Fibroblast of skin of scalp (primary cell): ENCODE results near the gene ST3GAL6. TPM values are rescaled to one million over a fixed set of nuclear protein-coding genes. Genes with fewer than 3 reads are reported as not detected.

Experiments used
- DNase-seq: peaks from one replicate; pipeline ENCODE4 v3.0.0-alpha.2; 2013
- polyA plus RNA-seq, 2 experiments: library from polyadenylated mRNA; unstranded; fragments of 120-200 nt; gene quantifications; one replicate each; pipeline ENCODE4 v1.2.1, GENCODE V29; 2013; ENCODE audit not compliant: insufficient read length in 2 of 2

ST3GAL6 gene, protein sequence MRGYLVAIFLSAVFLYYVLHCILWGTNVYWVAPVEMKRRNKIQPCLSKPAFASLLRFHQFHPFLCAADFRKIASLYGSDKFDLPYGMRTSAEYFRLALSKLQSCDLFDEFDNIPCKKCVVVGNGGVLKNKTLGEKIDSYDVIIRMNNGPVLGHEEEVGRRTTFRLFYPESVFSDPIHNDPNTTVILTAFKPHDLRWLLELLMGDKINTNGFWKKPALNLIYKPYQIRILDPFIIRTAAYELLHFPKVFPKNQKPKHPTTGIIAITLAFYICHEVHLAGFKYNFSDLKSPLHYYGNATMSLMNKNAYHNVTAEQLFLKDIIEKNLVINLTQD
- 0.52 TPM for polyA plus RNA-seq (2013, experiment 1 of 2; ENCODE audit: insufficient read length)
- polyA plus RNA-seq (2013, experiment 2 of 2; ENCODE audit: insufficient read length) = 1.0 TPM

DNA sequence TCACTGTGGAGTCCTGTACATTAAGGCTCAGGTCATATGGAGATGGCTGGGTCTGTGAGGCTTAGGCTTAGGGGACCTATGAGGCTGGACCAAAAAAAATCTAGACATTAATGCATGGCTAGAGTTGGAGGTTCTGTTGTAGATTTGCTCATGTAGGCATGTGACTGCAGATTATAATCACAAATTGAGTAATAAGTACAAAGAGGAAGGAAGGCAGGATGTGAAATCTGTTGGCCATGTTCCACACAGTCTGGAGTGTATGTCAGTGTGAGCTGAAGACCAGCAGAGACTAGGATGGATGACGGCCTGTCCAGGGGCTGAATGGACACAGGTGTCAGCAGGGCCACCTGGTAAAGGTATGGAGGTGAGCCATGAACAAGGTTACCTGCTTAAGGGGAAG lies at the start of gene ST3GAL6:
Gene ST3GAL6 (plus strand): TSS at position 265 of the 400 bp plus-strand sequence. CDS start 5,101 bp downstream, outside the sequence.
- DNase-seq = no peak

DNA sequence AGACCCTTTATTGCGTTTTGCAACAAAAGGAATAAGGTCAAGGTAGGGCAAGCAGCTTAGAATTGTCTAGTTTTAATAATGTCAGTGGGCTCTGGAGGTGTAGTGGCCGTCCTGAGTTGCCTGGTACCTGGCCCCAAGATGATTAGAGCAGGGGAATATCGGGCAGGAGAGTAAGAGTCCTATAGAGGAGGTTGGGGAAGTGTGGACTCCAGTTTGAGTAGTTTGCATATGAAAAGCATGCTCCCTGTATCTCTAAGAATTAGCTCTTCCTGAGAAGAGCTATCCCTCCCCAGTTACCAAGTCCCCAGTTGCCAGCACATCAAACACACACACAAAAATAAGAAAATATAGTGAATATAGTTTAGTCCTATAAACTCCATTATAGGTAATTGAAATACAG lies 49.2 kb upstream of the ST3GAL6 start:
- no peak for DNase-seq

DNA sequence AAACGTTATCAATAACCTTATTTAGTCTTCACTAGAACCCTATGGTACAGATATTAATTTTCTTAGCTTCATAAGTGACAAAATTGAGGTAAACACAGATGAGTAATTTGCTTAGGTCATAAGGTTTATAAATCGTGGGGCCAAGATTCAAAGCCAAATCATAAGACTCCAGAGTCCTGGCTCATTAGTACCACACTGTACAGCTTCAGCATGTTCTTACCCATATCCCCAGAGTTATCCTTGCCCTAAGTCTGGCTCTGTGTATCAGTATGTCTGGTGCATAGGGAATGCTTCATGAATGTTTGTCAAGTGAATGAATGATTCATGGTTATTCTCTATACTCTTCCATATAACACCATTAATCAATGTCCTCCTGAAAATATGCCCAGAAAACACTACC lies 45.6 kb upstream of the ST3GAL6 start:
- DNase-seq = no peak

DNA sequence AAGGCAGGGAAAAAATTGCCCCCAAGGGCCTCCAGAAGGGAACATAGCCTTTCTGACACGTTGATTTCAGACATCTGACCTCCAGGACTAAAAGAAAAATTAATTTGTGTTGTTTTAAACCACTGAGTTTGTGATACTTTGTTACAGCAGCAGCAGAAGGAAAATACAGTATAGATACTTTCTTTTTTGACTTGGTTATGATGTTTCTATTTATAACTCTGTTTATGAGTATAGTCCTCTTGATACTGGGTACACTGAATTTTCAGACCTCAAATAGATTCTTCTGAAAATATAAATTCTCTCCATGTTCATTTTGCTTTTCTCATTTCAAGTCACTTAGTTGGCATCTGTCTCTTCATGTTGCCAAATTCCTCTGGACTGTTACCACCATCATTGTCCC lies 44.4 kb upstream of the ST3GAL6 start:
- no peak for DNase-seq

DNA sequence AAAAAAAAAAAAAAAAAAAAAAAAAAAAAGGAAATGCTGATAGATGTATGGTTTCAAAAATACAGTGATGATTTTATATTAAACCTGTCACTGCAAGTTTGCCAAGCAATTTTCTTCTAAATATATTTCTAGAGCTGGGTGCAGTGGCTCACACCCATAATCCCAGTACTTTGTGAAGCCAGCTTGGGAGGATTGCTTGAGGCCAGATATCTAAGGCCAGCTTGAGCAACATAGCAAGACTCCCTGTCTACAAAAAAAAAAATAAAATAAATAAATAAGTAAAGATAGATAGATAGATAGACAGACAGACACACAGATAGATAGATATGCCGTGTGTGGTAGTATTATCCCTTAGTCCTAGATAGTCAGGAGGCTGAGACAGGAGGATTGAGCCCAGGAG lies 41.4 kb upstream of the ST3GAL6 start:
- no peak for DNase-seq

DNA sequence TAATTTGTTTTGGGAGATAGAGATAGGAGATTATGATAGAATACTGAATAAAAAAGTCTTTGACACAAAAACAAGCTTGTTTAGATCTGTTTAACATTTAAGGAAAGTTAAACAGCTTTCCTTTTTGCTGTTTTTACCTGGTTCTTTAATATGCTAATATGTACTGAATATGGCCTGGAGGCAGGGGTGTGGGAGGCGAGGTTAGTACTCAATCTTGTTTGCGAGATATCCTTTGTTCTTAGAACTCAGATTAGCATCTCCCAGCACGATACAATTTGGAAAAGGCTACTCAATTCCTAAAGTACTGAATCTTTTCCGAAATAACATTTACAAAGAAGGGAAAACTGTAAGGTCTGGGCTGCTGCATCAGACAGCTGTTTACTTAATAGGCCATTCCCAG lies 40.8 kb upstream of the ST3GAL6 start:
- DNase-seq = no peak

DNA sequence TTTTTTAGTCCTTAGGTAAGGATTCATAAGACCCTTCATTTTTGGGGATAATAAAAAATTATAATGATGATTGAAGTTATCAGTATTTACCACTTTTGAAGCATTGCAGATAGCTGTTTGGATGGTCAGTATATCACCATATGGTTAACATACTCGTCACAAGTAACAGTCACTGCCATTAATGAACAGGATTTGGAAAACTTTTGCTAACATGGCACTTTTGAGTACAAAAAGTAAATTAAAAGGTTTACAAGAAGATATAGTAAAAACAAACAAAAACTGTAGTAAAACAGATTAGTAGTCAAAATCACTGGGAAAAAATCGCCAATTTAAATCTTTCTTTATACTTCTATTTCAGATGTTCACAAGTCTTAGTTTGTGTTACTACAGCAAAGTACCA lies 37.8 kb upstream of the ST3GAL6 start:
- DNase-seq = no peak

DNA sequence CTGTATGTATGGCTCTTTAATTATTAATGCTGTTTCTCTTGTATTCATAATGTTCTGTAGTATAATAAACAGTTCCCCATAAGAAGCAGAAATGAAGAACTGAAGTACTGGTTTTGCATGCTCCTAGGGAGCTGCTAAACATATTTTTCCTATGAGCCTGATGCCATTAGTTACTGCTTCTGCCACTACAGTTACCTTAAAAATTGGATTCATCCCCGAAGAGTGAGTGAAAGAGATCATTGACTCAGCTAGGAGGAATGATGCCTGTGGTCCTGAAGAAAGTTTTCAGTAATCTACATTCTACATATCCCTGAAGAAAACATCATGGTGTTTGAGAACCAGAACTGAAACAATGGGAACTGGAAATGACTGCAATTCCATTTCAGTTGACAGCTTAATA lies 37.1 kb upstream of the ST3GAL6 start:
- peak; percentile 33 for DNase-seq

DNA sequence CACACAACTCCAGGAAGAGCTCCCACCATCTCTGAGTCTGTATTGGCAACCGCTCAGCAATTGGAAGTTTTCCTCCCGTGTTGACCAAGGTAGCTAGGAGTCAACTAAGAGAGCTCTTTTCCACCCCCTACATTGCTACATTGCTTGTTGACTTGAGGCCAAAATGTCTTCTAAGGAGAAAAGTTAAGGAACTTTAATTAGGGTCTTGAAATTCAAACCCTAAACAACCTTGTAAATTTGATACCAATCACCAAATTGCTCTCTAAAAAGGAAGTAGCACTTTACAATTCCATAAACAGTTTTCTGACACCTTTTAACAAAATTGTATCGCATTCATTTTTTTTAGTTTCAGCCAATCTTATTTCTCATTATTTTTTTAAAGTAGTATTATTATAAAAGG lies 35.5 kb upstream of the ST3GAL6 start:
- no peak for DNase-seq

DNA sequence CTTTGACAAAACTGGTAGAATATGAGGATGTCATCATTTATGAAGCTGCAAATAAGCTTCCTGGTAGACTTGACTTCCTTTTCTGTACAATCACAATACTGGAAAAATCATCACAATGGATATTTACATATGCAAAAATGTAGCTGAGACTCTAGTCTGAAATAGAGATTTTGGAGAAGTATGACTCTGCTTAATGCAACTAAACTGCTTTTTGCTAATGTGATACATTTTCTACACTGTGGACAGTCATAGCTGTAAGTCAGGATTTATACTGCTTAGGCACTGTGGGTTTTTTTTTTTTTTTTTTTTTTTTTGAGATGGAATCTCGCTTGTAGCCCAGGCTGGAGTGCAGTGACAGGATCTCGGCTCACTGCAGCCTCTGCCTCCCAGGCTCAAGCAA lies 34.5 kb upstream of the ST3GAL6 start:
- DNase-seq = no peak

DNA sequence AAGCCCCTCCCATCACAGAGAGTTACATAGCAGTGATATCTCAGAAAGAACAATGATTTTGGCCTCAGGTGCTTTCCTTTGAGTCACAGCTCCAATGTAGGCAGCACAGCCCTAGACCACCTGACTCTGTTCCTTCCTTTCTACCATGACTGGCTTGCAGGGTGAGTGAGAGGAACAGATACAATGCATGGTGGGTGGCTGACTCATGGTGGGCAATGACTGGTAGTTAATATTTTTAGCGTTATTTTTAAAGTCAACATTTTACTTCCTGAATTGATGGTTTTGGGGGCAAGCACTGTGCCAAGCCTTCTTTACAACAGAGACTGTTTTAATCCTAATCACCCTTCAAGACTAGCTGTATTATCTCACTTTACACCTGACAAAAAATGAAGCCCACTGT lies 32.8 kb upstream of the ST3GAL6 start:
- DNase-seq = no peak

DNA sequence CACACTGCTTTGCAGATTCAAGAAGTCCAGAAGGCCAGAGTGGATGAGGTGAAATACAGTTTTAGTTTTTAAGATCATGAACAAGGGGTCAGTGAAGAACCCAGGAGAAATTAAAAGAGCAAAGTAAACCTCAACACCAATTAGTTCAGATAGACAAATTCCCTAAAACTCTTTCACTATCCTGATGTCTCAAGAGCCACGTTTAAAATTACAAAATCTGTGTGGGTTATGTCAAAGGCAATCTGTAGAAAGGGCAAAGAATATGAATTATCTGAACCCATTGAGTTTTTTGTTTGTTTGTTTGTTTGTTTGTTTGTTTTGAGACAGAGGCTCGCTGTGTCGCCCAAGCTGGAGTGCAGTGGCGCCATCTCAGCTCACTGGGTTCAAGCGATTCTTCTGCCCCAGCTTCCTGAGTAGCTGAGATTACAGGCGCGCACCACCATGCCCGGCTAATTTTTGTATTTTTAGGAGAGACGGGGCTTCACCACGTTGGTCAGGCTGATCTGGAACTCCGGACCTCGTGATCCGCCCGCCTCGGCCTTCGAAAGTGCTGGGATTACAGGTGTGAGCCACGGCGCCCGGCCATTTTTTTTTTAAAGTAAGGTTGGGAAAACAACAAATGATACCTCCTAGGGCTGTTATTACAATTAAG lies 32.1 kb upstream of the ST3GAL6 start:
- DNase-seq = no peak

DNA sequence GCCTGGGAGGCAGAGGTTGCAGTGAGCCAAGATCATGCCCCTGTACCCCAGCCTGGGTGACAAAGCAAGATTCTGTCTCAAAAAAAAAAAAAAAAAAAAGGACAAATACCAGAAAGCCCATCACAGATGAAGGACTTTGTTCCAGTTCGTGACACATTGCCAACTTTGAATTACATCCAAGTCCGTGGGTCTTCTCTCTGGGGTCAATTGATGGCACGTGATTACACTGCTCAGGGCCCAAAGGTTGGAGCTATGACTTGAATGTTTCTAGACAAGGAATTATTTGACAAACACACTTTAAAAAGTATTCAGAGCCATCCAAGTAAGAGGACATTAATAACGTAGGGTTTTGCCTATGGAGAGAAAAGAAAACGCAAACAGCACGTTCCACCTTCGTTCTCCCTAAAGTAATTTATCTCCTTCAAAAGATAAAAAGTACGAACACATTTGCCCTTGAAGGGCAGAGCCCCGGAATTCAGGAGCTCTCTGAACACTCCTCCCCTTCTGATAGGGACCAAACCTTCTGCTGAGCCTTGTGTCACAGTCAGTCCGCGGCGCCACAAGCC lies 31.3 kb upstream of the ST3GAL6 start:
- no peak for DNase-seq

DNA sequence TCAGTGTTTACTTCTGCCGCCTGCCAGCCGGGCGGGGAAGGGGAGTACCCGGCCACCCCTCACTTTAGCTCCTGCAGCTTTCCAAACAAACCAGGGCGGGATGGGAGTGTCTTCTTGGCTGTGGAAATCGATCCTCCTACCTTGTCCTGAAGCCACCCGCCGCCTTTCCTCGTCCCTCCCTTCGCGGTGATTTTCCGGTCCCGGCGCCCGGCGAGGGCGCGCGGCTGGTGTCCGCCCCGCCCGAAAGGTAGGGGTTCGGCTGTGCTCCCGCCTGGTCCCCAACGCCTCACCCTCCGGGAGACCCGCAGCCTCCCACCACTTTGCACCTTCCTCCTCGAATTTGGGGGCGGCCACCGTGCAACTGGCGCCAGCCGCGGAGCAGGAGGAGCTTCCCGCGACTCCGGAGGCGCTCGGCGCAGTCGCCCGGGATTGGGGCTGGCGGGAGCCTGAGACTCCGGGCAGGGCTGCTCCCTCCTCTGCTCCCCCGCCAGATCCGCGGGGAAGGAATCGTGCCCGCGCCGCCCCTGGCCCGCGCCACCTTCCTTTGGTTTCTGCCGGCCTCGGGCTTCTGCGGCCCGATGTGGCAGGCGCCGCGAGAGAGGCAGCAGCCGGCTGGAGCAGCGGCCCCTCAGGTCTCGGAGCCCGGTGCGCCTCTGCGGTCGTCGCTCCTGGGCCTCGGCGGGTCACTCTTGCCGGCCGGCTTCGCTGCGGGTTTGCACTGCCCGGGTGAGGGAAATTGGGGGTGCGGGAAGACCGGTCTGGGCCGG lies 30.7 kb upstream of the ST3GAL6 start:
- peak; percentile 20 for DNase-seq

DNA sequence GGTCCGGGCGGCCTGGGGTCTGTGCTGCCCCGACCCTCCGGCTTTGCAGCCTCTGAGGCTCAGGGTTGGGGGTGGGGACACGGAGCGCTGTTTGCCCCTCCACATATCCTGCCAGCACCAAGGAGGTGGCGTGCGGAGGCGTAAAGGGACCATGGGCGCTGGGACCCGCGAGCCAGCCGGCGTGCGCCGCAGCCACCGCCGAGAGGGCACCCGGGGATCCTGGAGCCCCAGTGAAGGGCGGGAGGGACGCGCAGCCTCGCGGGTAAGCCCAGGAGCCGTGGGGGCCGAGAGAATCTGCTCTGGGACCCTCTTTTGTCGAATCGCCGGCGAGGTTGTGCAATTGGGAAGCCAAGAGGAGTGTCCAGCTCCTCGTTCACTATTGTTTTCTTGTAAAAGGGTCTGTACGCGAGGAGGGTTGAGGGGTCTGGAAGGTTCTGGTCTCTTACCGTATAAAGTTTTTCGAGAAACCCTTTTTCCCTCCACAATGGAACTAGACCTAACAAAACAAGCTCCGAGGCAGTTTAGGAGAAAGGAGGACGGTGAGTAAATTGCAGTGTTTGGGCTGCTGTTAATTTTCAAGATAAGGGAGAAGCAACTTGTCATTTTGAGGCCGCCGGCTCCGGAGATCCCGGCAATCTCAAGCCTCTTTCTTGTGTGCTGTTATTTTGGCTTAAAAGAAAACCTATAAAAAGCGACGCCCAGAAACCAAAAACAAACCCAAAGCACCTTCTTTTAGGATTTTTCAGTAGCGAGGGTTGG lies 29.9 kb upstream of the ST3GAL6 start:
- DNase-seq = peak; percentile 4

DNA sequence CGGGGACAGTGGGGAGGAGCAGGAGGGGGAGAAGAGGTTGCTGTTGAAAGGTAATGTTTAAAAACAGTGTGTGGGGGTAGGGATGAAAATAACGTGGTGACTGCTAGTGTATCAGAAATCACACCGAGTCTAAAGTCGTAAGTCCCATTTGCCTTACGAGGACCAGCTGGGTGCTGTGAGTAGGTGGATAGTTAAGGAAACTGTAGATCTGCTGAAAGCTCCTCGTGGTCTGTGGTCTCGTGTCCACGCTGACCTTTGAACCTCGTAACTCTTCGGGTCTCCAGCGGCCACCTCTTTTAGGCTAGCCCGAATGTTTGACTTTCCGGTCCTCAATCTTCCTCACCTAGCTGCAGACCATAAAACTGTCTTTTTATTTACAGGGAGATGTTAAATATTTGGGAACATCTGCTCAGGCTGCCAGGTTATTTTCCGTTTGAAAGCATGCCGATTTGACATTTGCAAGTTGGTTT lies 29.3 kb upstream of the ST3GAL6 start:
- no peak for DNase-seq

DNA sequence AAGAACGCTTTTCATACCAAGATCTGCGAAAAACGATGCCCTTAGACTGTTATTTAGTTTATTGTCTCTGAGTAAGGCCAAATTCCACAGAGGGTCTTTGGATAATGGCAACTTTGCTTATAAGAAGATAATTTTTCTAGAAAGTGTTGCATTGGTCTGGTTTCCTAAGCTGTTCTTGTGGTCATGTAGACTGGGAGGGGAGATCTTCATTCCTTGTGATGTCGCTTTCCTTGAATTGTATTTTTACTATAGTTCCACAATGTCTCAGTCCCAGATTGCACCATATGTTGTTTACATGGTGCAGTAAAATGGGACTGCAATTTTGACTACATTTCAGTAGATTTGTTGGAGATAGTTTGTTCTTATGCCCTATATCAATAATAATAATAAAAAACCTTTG lies 28.8 kb upstream of the ST3GAL6 start:
- no peak for DNase-seq

DNA sequence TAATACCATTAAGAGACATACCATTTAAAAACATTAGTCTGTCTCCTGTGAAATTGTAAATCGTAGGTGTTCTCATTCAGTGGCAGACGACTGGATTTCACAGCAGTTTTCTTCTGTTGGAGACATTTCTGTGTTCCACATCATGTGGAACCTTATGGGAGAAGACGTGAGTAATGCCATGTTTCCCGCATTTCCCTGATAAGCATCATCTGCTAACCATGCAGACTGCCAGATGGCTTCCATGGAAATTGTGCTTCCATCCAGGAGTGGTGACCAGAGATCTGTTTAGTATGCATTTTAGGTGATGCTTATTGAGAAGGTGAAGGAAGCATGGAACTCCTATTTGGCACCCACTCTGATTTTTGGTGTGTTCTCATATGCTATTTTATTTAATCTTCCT lies 28.4 kb upstream of the ST3GAL6 start:
- DNase-seq = peak; percentile 2

DNA sequence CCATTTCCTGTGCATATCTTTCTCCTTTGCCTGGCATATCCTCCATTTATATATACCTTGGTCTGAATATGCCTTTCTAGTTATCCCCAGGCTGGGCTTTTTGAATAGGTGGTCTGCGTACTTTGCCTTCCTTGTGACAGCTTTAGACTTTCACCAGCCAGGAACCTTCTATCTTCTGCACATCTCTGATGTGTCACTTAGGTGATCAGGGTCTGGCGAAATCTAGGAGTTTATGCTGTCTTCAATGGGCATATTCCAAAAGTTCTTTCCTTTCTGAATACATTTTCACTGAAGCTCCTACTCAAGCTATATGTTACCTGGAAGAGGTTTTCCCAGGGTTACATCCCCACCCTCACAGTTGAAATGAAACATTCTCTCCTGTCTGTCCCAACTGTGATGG lies 27.8 kb upstream of the ST3GAL6 start:
- DNase-seq = no peak

DNA sequence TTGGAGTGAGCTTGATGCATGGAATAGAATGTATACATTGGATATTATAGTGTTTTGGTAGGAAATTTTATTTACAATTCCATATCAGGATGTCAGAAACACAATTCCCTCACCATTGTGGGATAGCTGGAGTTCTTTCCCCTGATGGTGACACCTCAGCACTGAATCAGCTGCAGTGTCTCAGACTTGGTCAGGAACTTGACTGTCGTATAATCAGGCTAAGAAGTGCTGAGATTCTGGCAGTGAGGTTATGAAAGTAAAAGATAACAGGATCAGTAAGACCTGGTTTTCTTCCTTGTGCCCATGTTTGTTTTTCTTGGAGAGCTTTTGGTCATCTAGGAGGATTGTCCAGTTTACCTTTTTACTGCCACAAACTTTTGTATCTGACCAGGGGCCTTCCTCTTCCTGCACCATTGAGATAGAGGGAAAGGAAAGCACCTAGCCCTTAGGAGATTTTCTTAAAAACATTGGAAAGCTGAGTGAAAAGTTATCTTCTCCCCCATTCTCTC lies 27.3 kb upstream of the ST3GAL6 start:
- DNase-seq = no peak

DNA sequence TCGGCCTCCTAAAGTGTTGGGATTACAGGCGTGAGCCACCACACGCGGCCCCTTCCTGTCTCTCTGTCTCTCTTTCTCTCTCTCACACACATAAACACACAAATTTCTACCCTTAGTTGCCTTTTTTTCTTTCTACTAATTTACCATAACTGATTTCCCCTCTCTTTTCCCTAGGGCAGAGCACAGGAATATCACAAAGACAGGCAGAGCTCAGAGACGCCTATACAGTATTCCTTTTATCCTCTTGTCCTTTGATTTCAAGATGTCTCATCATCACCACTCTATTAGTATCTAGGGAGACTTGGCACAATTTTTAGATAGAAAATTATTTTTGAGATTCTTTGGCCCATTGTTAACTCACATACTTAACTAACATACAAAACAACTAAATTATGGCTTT lies 25.8 kb upstream of the ST3GAL6 start:
- no peak for DNase-seq

DNA sequence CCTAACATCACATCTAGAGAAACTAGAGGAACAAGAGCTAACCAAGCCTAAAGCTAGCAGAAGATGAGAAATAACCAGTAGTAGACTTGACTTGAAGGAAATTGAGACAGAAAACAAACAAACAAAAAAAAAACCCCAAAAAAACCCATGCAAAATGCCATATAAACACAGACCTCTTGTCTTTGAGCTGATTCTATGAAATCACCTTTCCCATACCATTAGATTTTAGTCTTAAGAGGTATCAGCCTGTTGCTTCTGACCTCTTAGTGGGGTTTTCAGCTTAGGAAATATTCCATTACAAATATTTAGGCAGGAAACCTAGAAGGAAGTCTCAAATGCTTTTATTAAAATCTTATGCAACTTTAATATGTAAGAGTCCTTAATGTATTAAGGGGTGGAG lies 23.9 kb upstream of the ST3GAL6 start:
- no peak for DNase-seq
